HG02970 (cell line): ENCODE data around the gene TRAK2.
"Not testable (repeated sequence)": the region's sequence is repeated elsewhere in the genome, so short reads cannot be mapped to it uniquely, and the experiment has no call there.

ENCODE experiments used
- ATAC-seq: cut with Tn5 transposase; IDR thresholded peaks from one replicate; pipeline ENCODE4 v1.9.1; 2021; ENCODE audit warnings: mild to moderate bottlenecking, moderate library complexity, moderate number of reproducible peaks; ENCODE audit not compliant: unreplicated experiment, low FRiP score

TRAK2 gene

GRCh38 chr2:201452058-201452921 lies 1.0 kb upstream of the TRAK2 start:
- ATAC-seq: peak; percentile 14

DNA sequence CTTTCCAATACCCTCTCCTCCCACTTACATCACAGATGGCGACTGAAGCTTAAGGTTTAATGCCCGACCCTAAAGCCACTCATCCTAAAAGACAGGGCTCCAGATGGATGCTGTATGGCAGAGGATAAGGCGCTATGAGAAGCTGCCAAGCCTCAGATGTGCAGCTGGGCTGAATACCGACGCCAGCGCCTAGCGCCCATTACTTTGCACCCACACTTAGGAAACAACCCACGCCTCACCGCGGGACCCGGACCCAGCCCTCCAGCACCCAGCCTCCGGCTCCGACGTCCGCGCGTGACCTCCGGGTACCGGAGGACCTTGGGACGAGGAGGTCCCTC lies 335 bp downstream of the TRAK2 start:
- ATAC-seq: peak; percentile 27

DNA sequence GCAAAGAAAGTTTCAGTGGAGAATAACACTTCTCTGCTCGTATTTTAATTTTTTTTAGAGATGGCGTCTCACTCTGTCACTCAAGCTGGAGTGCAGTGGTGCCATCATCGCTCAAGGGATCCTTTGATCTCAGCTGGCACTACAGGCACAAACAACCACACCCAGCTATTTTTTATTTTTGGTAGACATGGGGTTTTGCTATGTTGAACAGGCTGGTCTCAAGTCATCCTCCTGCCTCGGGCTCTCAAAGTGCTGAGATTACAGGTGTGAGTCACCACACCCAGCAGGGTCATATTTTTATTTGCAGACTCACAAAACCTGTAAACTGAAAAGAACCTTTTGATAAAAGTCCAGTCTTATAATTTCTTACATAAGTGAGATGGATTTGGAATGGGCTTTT lies 2.6 kb downstream of the TRAK2 start:
- no peak for ATAC-seq

DNA sequence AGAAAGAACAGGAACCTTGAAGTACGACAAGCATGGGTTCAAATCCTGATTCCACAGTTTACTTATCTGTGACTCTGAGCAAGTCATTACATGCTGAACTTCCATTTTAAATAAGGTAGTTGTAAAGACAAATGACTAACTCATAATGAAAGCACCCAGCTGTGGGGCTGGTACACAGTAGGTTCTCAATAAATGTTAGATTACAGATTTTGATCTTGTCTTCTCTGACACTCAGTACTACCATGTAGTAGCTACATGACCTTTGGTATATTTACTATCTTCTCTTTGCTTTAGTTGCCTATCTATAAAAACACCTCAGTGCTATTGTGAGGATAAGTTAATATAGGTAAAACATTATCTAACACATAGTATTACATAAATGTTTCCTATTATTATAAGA lies 3.2 kb downstream of the TRAK2 start:
- ATAC-seq: no peak

DNA sequence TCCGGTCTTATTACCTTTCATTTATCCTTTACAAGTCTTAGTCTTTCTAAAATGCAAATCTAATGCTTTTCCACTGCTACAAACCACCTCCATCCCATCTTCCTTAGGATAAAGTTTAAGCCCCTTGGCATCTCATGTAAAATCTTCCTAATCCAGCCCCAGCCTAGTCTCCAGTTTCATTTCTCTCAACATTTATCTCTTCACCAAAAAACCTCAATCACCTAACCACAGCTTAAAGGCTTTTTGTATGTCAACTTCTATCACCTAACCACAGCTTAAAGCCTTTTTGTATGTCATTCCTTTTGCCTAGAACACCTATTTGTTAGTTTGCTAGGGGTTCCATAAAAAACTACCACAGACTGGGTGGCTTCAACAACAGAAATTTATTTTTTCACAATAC lies 4.2 kb downstream of the TRAK2 start:
- no peak for ATAC-seq

DNA sequence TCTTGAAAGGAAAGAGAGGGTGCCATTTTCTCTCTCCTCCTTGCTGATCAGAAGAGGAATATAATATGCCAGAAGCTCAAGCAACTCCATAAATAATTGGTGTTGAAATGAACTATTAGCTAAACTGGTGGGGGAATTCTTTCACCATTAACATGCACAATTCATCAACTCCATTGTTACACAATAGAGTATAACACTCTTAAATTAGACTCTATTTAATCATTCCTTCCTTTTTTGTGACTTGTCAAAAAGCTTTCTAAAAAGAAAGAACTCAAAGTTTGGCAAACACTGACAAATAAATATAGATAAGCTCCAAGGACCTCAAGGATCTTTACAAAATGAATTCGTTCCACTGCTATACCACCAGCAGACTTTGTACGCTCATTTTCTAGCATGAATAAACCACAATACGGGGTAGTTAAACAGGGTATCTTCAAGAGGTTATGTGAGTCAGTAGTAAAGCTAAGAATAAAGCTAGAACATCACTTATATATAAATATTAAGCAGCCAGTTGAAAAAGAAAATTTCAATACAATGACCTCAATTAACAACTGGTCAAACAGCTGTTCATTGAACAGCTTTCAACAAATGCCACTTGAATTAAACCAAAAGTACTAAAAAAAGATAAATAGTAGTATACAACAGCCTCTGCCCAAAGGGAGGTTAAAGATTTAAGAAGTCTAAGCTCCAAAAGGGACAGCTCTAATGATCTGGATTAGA lies 6.4 kb downstream of the TRAK2 start:
- no peak for ATAC-seq

GRCh38 chr2:201441409-201441808 lies 9.8 kb downstream of the TRAK2 start:
- no peak for ATAC-seq

DNA sequence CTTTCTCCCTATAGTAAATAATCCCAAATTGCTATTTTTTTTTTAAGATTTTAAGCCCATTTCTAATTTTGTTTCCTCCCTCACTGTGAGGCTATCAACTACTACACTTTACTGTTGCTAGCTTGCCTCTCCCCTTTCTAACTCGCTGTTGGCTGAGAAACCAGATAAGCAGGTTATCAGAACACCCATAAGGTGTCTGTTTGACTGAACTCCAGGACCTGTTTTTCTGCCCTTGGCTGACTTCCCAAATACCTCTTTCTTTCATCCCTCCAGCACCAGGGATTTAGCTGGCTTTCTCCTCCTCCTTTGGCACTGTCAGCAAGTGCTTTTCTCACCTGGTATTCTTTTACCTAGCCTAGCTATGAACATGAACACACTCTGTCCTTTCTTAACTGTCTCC lies 11.1 kb downstream of the TRAK2 start:
- no peak for ATAC-seq

- ATAC-seq: not testable (repeated sequence)
Observed at GRCh38 chr2:201439336-201439922, 11.8 kb downstream of the TRAK2 start.

DNA sequence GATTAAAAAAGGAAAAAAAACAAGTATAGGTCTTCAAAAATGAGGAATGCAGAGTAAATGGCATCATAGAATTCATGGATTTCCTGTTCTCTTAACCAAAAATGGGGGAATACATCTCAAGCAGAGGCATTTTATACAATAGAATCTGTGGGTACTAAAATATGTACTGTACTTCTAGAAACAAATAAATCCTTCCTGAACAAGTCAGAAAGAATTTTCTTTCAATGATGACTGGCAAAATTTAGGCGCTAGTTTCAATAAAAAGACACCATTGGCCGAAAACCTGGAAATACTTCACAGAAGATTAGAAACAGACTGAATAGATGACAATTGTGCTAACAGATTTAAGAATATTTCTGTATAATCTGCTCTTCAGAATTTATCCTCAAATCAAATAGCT lies 15.1 kb downstream of the TRAK2 start:
- no peak for ATAC-seq

GRCh38 chr2:201433394-201433995 lies 17.8 kb downstream of the TRAK2 start:
- ATAC-seq: no peak

DNA sequence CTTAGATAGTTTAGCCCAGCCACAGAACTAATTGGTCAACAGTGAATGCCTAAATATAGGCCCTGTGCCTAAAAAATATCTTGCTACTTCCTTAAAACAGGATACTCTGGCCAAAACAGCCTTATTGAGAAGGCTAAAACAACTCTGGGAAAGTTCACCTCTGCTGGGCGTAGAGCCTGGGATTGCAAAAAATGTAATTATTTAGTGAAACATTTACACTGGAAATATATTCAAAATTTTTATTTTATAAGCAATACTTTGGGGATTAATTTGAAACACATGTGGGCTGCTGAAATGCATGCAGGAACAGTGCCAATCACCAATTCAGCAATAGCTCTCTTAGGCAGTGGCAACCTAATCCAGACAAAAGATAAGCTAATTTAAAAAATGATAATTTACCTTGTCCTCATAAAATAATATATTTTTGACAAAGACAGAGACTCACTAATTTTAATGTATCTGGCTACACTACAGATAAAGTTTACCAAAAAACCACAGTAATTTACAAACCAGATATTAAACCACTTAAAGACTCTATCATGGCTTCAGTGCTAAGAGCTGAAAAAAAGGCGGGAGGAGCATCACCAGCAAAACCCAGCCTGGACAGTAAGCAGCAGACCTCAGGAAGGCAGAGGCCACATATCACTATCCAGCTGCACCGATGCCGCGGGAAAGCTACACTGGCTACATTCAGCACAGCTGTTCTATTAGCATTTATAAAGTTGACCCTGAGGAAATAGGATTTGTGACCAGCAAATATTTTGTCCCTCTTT lies 18.5 kb downstream of the TRAK2 start:
- no peak for ATAC-seq

- ATAC-seq: no peak
Observed at GRCh38 chr2:201432038-201432620, 19.1 kb downstream of the TRAK2 start.

DNA sequence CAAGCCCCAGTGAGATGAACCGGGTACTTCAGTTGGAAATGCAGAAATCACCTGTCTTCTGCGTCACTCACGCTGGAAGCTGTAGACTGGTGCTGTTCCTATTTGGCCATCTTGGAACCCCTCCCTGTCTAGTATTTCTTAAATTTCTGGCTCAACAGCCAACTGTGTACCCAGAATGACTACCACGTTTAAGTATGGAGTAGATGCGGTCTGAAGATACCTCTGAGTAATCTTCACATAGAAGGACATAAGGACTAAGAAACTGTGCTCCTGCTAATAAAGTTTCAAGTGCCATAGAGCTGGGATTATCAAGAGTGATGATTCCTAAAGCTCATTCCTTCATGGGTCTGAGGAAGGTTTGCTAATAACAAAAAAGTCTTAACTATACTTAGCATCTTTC lies 20.4 kb downstream of the TRAK2 start:
- ATAC-seq: no peak

DNA sequence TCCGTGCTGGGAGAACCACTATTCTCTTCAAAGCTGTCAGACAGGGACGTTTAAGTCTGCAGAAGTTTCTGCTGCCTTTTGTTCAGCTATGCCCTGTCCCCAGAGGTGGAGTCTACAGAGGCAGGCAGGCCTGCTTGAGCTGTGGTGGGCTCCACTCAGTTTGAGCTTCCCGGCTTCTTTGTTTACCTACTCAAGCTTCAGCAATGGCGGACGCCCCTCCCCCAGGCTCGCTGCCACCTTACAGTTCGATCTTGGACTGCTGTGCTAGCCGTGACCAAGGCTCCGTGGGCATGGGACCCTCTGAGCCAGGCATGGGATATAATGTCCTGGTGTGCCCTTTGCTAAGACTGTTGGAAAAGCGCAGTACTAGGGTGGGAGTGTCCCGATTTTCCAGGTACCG lies 20.9 kb downstream of the TRAK2 start:
- not testable (repeated sequence) for ATAC-seq

DNA sequence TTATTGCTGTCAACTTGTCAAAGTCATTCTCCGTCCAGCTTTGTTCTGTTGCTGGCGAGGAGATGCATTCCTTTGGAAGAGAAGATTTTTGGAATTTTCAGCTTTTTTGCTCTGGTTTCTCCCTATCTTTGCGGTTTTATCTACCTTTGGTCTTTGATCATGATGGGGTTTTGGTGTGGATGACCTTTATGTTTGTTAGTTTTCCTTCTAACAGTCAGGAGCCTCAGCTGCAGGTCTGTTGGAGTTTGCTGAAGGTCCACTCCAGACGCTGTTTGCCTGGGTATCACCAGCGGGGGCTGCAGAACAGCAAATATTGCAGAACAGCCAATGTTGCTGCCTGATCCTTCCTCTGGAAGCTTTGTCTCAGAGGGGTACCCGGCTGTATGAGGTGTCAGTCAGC lies 21.4 kb downstream of the TRAK2 start:
- not testable (repeated sequence) for ATAC-seq

- ATAC-seq: not testable (repeated sequence)
Observed at GRCh38 chr2:201428366-201428765, 22.9 kb downstream of the TRAK2 start.

GRCh38 chr2:201425952-201426351 lies 25.3 kb downstream of the TRAK2 start:
- ATAC-seq: no peak

DNA sequence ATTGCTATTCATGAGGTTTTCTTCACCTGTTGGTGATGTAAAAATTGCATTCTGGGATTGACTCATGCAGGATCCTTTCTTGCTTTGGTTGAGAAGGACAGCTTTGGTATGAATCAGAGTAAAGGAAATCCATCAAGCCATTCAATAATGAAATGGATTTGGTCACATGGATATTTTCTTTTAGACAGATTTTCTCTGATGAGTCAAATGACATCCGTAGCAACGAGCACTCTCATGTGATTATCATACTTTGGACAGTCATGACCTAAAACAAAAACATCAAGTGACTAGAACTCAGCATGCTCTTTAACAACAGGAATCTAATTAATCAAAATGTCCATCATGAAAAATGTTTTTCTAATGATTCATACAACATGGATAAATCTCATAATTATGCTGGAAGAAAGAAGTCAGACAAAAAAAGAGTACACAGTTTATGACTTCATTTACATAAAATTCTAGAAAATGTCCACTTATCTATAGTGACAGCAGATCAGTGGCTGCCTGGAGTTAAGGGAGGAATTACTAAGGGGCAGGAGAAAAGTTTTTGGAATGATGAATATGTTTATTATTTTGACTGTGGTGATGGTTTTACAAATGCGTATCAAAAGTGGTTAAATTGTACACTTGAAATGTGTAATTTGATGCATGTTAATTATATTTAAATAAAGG lies 30.7 kb downstream of the TRAK2 start:
- no peak for ATAC-seq

DNA sequence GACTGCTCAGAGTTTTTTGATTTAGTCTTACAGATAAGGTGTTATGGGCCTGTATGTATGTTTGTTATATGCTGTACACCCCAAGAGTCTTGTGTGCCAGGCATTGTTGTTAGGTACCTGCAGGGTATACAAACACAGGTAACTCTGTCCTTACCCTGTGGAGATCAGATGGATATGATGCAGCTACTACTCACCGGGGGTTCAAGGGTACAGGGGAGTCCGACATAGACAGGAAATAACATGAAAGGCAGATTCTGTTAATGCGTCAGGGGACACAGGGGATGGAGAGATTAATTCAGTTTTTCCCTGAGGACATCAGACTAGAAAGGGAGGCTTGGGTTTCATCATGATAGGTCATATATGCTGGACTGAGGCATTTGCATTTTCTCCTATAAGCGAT lies 31.3 kb downstream of the TRAK2 start:
- no peak for ATAC-seq
